HG02763 (cell line): ENCODE data around the gene PLXNB2.

Experiments
- ATAC-seq: cut with Tn5 transposase; IDR thresholded peaks from one replicate; pipeline ENCODE4 v1.9.1; 2021; ENCODE audit warnings: mild to moderate bottlenecking, moderate library complexity; ENCODE audit not compliant: unreplicated experiment

PLXNB2 gene

DNA sequence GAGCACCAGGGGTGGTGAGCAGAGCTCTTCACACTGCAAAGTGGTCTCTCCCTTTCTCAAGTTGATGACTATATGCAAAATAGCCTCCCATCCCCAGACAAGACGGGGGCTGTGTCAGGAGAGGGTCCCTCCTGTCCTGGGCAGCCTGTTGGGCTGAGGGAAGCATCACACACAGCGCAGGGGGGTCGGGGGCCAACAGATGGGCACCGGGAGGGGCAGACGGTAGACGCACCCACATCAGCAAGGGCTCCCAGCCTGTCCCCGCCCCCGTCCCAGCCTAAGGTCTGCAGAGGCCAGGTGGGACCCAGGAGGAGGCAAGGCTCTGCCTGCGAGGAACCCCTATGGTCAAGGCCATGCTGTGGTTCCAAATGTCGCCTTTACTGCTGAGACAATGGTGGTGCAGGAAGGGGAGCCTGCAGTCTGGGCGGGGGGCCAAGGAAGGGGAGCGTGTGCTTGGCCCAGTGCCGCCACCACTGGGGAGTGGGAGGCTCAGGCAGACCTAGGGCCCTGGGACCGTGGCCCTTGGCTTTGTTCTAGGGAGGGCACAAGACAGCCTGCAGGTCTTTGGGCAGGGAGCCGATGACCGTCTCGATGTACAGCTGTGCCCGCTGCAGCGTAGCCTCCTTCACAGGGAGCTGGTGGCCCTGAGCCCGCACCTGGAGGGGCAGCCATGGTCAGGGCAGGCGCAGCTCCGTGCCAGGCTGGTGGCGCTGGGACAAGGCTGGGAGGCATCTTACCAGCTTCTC lies 4.3 kb upstream of the PLXNB2 start:
- no peak for ATAC-seq

- no peak for ATAC-seq
These were observed 3.6 kb upstream of the PLXNB2 start for GRCh38 chr22:50310949-50311444.

GRCh38 chr22:50310031-50310722 lies 2.7 kb upstream of the PLXNB2 start:
- ATAC-seq, result no peak

DNA sequence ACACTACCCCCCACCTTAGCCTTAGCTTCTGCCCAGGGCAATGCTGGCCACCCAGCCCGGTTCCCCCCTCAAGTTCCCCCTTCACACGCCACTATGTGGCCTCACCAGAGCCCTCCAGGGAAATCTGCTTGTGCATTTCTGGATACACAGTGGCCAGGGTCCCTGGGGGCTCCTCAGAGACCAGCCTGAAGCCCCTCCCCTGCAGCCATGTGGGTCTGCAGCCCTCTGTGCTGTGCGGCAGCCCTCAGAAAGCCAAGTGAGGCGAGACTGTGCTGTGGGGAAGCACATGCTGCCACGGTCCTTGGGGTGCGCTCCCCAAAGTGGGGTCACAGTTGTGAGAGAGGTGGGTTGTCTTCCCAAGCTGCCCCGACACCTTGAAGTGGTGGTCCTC lies 2.1 kb upstream of the PLXNB2 start:
- ATAC-seq, result no peak

DNA sequence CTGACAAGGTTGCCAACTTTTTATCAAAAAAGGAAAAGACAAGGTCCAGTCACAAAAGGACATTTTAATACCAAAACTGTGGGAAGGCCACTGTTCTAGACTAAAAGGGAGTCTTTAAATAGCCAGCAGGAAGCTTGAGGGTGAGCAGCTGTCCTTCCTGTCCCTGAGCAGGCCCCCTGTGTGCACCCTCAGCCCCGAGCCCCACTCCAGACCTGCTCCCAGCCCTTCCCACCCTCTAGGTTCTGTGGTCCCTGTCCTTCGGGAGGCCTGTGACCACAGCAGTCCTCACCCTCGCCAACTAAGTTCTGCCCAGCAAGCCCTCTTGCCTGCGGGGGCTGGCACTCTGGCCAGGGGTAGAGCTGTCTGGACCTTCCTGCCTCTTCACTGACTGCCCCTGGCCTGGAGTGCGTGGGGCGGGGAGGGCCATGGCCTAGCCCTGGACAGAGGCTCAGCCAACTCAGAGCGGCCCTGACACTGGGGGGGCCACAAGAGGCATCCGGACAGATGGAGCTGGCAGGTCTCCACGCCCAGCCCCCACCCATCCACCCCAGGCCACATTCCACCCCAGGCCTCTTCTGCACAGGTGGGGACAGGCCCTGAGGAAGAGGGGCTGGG lies 1.6 kb upstream of the PLXNB2 start:
- ATAC-seq, result no peak

DNA sequence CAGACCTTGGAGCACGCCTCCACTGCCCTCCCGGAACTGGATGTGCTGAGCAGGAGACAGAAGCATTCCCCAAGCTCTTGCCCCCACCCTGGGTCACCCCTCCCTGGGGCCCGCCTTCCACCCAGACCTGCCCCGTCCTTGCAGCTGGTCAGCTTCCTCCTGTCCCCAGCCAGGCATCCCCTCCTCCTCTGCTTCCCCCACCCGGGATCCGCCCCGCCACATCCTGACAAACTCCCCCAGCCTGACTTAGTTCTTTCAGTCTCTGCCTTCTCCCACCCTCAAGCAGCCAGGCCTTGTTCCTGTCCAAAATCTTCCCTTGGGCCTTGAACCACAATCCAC lies 1.1 kb upstream of the PLXNB2 start:
- ATAC-seq, result no peak

- ATAC-seq, result no peak
These were observed 597 bp upstream of the PLXNB2 start for GRCh38 chr22:50307890-50308596.

- ATAC-seq, result peak; percentile 34
These were observed 1.4 kb downstream of the PLXNB2 start for GRCh38 chr22:50305923-50306566.

- peak; percentile 8 for ATAC-seq
These were observed 2.0 kb downstream of the PLXNB2 start for GRCh38 chr22:50305393-50305922.

DNA sequence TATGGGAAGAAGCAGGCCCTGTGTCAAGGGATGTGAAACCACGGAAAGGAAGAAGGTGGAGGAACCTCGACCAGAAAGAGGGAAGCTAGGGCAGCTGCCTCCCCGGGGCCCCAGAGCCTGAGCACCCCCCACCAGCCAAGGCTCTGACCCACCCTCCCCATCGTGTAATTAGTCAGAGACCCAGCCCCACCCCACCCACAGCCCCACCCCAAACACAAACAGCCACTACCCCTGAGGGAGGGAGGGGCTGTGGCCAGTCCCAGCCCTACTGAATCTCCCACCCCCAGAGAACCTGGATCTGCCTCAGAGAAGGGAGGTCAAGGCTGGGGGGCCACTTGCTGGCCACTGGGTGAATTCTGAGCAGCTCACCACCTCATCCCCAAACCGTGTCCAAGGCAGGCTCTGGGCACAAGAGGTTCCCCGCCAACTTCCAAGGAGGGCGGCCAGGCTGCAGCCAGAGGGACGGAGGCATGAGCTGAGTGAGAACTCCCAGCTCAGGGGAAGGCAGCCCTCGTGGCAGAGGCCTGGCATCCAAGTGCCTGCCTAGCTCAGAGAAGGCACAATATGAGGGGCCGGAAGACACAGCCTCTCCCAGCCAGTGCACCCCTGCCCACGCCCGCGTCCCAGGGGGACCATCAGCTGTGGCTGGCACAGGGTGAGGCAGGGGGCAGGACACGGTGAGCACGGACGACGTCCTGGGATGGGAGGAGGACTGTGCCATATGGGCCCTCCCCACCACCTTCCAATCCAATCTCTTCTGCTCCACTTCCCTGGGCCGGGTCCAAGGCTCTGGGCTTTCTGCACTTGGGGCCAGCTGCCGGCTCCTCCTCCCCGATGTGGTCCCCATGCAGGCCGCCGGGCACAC lies 2.7 kb downstream of the PLXNB2 start:
- ATAC-seq, result no peak

DNA sequence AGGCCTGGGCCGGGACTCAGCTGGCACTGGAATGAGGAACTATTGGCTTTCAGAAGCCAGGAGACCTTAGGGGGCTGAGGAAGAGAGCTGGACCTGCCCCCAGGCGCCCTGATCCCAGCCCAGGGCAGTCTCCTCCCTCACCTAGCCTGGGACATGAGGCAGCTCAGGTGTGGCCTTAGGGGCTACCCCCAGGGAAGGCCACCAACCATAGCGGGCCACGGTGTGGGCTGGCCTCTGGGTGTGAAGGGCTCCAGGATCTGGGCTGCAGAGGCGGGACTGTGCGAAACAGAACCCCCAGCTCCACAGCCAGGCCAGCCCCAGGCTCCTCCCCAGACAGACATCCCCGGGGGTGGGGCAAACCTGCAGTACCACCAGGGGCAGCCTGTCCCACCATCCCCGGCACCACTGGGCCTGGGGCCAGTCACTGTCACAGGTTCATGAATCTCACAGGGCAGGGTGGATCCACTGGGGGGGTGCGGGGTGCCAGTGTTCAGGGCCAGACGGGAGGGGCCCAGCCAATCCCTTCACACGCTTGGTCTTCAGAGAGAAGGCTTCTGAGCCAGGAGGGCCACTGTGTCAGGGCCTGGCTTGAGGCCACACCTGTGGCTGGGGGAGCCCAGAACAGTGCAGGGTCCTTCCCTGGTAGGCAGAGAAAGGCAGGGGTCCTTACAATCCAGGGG lies 3.5 kb downstream of the PLXNB2 start:
- no peak for ATAC-seq

- ATAC-seq, result no peak
These were observed 4.0 kb downstream of the PLXNB2 start for GRCh38 chr22:50303515-50303847.

DNA sequence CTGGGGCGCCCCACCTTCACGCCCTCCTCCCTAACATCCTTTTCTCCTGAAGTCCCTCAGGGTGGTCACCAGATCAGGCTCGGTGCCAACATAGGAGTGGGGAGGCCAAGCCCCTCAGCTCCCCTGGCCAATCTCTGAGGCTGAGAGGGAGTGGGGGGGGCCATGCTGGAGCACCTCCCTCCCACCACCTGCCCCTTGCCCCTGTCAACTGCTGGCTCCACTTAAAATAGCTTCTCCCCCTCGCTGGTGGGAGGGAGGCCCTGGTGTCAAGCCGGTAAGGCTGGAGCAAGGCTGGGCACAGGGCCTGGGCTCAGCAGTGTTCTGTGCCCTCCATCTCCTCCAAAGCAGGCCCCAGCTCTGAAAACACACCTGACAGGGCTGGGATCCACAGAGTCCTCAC lies 4.9 kb downstream of the PLXNB2 start:
- no peak for ATAC-seq

DNA sequence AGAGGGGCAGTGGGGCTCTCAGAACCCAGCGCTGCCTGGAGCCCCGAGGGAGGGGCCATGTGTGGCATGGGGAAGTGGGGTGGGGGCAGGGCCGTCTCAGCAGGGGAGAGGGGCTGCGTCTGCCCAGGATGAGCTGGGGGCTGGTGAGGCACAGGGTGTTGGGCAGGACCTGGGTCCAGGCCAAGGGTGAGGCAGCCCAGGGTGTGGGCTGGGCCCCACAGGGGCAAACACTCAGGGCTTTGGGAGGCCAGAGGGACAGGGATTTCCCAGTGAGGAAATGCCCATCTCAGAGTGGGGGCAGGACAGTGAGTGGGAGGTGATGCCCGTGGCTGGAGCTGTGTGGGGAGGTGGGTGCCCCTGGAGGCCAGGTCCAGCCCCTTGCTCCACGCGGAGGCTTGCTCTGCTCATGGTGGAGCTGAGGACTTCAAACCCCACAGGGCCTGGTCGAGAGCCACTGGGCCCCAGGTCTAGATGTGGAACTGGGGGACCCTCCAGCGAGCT lies 5.4 kb downstream of the PLXNB2 start:
- no peak for ATAC-seq

- no peak for ATAC-seq
These were observed 5.9 kb downstream of the PLXNB2 start for GRCh38 chr22:50301581-50301991.

- ATAC-seq, result no peak
These were observed 6.7 kb downstream of the PLXNB2 start for GRCh38 chr22:50300620-50301257.

DNA sequence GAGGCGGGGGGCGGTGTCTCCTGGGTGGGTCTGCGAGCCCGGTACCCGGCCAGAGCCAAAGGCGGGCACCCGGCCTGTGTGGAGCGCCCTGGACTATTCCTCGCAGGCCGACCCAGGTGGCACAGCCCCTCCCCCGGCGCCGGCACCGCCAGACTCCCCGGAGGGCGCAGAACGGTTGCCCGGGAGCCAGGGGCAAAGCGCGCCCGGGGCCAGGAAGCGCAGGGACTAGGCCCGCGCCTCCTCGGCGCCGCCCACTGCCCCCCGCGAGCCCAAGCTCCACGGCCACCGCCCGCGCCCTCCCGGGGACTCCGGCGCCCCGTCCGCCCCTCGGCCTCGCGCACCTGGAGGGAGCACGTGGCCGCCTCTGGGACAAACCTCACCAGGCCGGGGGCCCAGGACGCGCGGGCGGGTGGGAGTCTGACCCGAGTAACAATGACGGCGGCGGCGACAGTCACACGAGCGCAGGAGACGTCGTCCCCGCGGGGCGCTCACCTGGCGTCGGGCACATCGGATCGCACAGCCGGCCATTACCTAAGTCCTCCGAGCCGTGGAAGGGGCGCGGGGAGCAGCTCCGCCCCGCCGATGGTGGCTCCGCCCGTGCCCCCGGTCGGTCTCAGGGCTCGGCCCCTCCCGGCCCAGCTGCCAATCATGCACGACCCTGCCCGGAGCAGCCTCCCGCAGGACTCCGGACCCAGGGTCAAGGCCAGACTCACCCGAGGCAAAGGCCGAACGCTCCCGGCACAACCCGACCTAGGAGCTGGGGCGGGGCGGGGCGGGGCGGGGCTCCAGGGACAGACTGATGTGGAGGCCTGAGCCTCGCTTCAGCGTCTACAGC lies 7.4 kb downstream of the PLXNB2 start:
- ATAC-seq, result no peak
